HG03135 (cell line): ENCODE measurements around the gene CCDC126.
"Not testable (repeated sequence)": the region's sequence is repeated elsewhere in the genome, so short reads cannot be mapped to it uniquely, and the experiment has no call there.

ENCODE experiments used
- ATAC-seq: cut with Tn5 transposase; IDR thresholded peaks from one replicate; pipeline ENCODE4 v1.9.1; 2021; ENCODE audit warnings: mild to moderate bottlenecking, moderate library complexity; ENCODE audit not compliant: unreplicated experiment

The CCDC126 gene

GRCh38 chr7:23622506-23622925, 25.3 kb downstream of the CCDC126 start:
- no peak for ATAC-seq

- no peak for ATAC-seq
Measured at GRCh38 chr7:23628370-23628769, 31.2 kb downstream of the CCDC126 start.

GRCh38 chr7:23633417-23633816, 36.2 kb downstream of the CCDC126 start:
- no peak for ATAC-seq

- no peak for ATAC-seq
Measured at GRCh38 chr7:23645822-23646221, 48.6 kb downstream of the CCDC126 start.

GRCh38 chr7:23653942-23654341, 56.8 kb downstream of the CCDC126 start:
- ATAC-seq = no peak

GRCh38 chr7:23654508-23654907, 57.3 kb downstream of the CCDC126 start:
- ATAC-seq = no peak

GRCh38 chr7:23655433-23655832, 58.3 kb downstream of the CCDC126 start:
- ATAC-seq = no peak

- no peak for ATAC-seq
Measured at GRCh38 chr7:23658831-23659427, 61.7 kb downstream of the CCDC126 start.

GRCh38 chr7:23661385-23661784, 64.2 kb downstream of the CCDC126 start:
- ATAC-seq = no peak

GRCh38 chr7:23662124-23662983, 65.2 kb downstream of the CCDC126 start:
- ATAC-seq = no peak

GRCh38 chr7:23662984-23663313, 65.8 kb downstream of the CCDC126 start:
- no peak for ATAC-seq

GRCh38 chr7:23664122-23664521, 66.9 kb downstream of the CCDC126 start:
- ATAC-seq = no peak

- ATAC-seq = no peak
Measured at GRCh38 chr7:23672033-23672432, 74.9 kb downstream of the CCDC126 start.

- ATAC-seq = peak; percentile 97
Measured at GRCh38 chr7:23679898-23680413, 82.8 kb downstream of the CCDC126 start, which contains the start of gene FAM221A. FAM221A (plus strand) TSS chr7:23680199; CDS start chr7:23680219, 20 bp downstream.

- ATAC-seq = no peak
Measured at GRCh38 chr7:23680414-23681405, 83.5 kb downstream of the CCDC126 start.

- not testable (repeated sequence) for ATAC-seq
Measured at GRCh38 chr7:23684041-23684440, 86.9 kb downstream of the CCDC126 start.

- ATAC-seq = no peak
Measured at GRCh38 chr7:23685731-23686130, 88.5 kb downstream of the CCDC126 start.

GRCh38 chr7:23687011-23687410, 89.8 kb downstream of the CCDC126 start:
- no peak for ATAC-seq

- ATAC-seq = no peak
Measured at GRCh38 chr7:23689165-23689564, 92.0 kb downstream of the CCDC126 start.

- ATAC-seq = no peak
Measured at GRCh38 chr7:23691320-23691719, 94.1 kb downstream of the CCDC126 start.

- no peak for ATAC-seq
Measured at GRCh38 chr7:23693224-23693623, 96.0 kb downstream of the CCDC126 start.
